ENCODE measurements around the gene ITIH2.

- TF ChIP-seq ETS1 (conservative IDR thresholded peaks at IDR 0.05; ENCODE audit: control insufficient read depth, low read depth, low read length): no peak
- TF ChIP-seq ZNF318 (IDR thresholded peaks at IDR 0.05; ENCODE audit: borderline replicate concordance in 1 of 2, low read depth in 1 of 2): no peak
- no peak for TF ChIP-seq PTBP1 (IDR thresholded peaks at IDR 0.05; ENCODE audit: low read depth, low read length)
- TF ChIP-seq HBP1 (CRISPR knock-in tag; IDR thresholded peaks at IDR 0.05): no peak
- no peak for TF ChIP-seq TAF15 (IDR thresholded peaks at IDR 0.05; ENCODE audit: low read depth, low read length)
- TF ChIP-seq ATF2 (CRISPR knock-in tag; IDR thresholded peaks at IDR 0.05): no peak
- TF ChIP-seq HNRNPUL1 (IDR thresholded peaks at IDR 0.05; ENCODE audit: low read length): no peak
- TF ChIP-seq TAF1 (IDR thresholded peaks at IDR 0.05; ENCODE audit: control insufficient read depth, extremely low read depth, insufficient read depth, low read length, severe bottlenecking): no peak
These were observed 2.5 kb upstream of the ITIH2 start for GRCh38 chr10:7700577-7701125.

Data from K562 (cell line).